Breast epithelium (tissue), 4 donors: ENCODE measurements around the gene IGFL2. TPM values are rescaled to one million over a fixed set of nuclear protein-coding genes. Genes with fewer than 3 reads are reported as not detected.

Experiments
- DNase-seq, 2 donors: peaks; one replicate each; pipeline ENCODE4 v3.0.0-alpha.2; 2019; ENCODE audit warnings: low spot score in 2 of 2
- H3K27ac ChIP-seq, 2 donors: fragments of 200-600 bp; sonication (generic) in 1 of 2; one replicate each; pipeline ENCODE4 v1.5.1; 2016 to 2019; ENCODE audit warnings: mild to moderate bottlenecking in 1 of 2
- H3K27me3 ChIP-seq, 2 donors: fragments of 200-600 bp; sonication (generic) in 1 of 2; one replicate each; pipeline versions ENCODE4 v1.5.1 to v1.6.0; 2017 to 2019; ENCODE audit warnings: control low read depth in 1 of 2, mild to moderate bottlenecking in 1 of 2
- H3K36me3 ChIP-seq: fragments of 200-600 bp; one replicate; pipeline ENCODE4 v1.5.1; 2019
- H3K4me1 ChIP-seq, 2 donors: fragments of 200-600 bp; sonication (generic); one replicate each; pipeline ENCODE4 v1.5.1; 2016 to 2019; ENCODE audit warnings: control low read depth in 1 of 2
- H3K4me3 ChIP-seq, 3 donors: fragments of 200-600 bp; sonication (generic); 1 replicate in 2 of 3; 2 replicates in 1 of 3; pipeline ENCODE4 v1.5.1; 2016 to 2019; ENCODE audit warnings: mild to moderate bottlenecking in 3 of 3, moderate library complexity in 2 of 3
- H3K9me3 ChIP-seq, 2 donors: fragments of 200-600 bp; sonication (generic) in 1 of 2; one replicate each; pipeline ENCODE4 v1.5.1; 2016 to 2019; ENCODE audit warnings: control low read depth in 1 of 2
- CTCF ChIP-seq, 3 donors: fragments of 450-650 bp; IDR thresholded peaks; one replicate each; pipeline ENCODE4 v1.5.1; 2016 to 2017; ENCODE audit warnings: antibody characterized with exemption in 3 of 3, mild to moderate bottlenecking in 3 of 3, moderate library complexity in 3 of 3
- POLR2A ChIP-seq: fragments of 450-650 bp; IDR thresholded peaks from one replicate; pipeline ENCODE4 v1.6.1; 2016; ENCODE audit warnings: antibody characterized with exemption, mild to moderate bottlenecking, moderate library complexity
- POLR2AphosphoS5 ChIP-seq, 3 donors: sonication (generic); formaldehyde crosslinking; IDR thresholded peaks; one replicate each; pipeline ENCODE4 v1.6.1; 2017; ENCODE audit warnings: antibody characterized with exemption in 3 of 3
- intact Hi-C: fragments of 100-400 bp; cut with DNase I; formaldehyde crosslinking; loops from one replicate; pipeline ENCODE4 v1.15.1; 2023; ENCODE audit warnings: low total_unique reads
- total RNA-seq, 3 donors: library from RNA; depleted of rRNA; stranded (reverse); fragments of >200 nt; gene quantifications; one replicate each; pipeline ENCODE4 v1.1.0, GENCODE V29; 2016

IGFL2 gene
- total RNA-seq, 3 donors from 2014 or later = not detected

GRCh38 chr19:46141421-46141820, 6.6 kb upstream of the IGFL2 start:
- intact Hi-C loops = no loop called here
- H3K4me3 ChIP-seq = no peak overlapping the region
- H3K9me3 ChIP-seq = no peaks in the 10 kb centered on the region
- H3K4me1 ChIP-seq = no peaks in the 10 kb centered on the region
- no peak overlapping the region for H3K27ac ChIP-seq
- no peaks in the 10 kb centered on the region for H3K36me3 ChIP-seq
- DNase-seq = no peak
- TF ChIP-seq POLR2AphosphoS5 (IDR thresholded peaks at IDR 0.05) (no peak), POLR2A (no peak), CTCF (IDR thresholded peaks at IDR 0.05) (no peak)
- H3K27me3 ChIP-seq = no peaks in the 10 kb centered on the region

- no peaks in the 10 kb centered on the region for H3K36me3 ChIP-seq
- H3K9me3 ChIP-seq = no peaks in the 10 kb centered on the region
- H3K4me3 ChIP-seq = no peak overlapping the region
- intact Hi-C loops = no loop called here
- no peaks in the 10 kb centered on the region for H3K27me3 ChIP-seq
- DNase-seq = no peak
- H3K4me1 ChIP-seq = no peaks in the 10 kb centered on the region
- no peak overlapping the region for H3K27ac ChIP-seq
- TF ChIP-seq POLR2A (no peak), CTCF (IDR thresholded peaks at IDR 0.05) (no peak)
These were observed 5.7 kb upstream of the IGFL2 start for GRCh38 chr19:46142294-46142693.

GRCh38 chr19:46144756-46145155, 3.3 kb upstream of the IGFL2 start:
- intact Hi-C loops = no loop called here
- no peak overlapping the region for H3K27ac ChIP-seq
- H3K9me3 ChIP-seq = no peaks in the 10 kb centered on the region
- no peak for TF ChIP-seq POLR2AphosphoS5 (IDR thresholded peaks at IDR 0.05)
- no peak for TF ChIP-seq POLR2A
- TF ChIP-seq CTCF (IDR thresholded peaks at IDR 0.05) = no peak
- no peak for DNase-seq
- H3K36me3 ChIP-seq = no peaks in the 10 kb centered on the region
- no peaks in the 10 kb centered on the region for H3K4me1 ChIP-seq
- H3K4me3 ChIP-seq = no peak overlapping the region
- H3K27me3 ChIP-seq = no peaks in the 10 kb centered on the region

GRCh38 chr19:46147166-46147740, 785 bp upstream of the IGFL2 start:
- Histone ChIP-seq H3K4me3 (no peak overlapping the region), H3K36me3 (no peaks in the 10 kb centered on the region), H3K9me3 (no peaks in the 10 kb centered on the region), H3K4me1 (no peaks in the 10 kb centered on the region), H3K27ac (no peak overlapping the region), H3K27me3 (no peaks in the 10 kb centered on the region)
- no peak for DNase-seq
- intact Hi-C loops = no loop called here
- no peak for TF ChIP-seq CTCF (IDR thresholded peaks at IDR 0.05)
- no peak for TF ChIP-seq POLR2A
- TF ChIP-seq POLR2AphosphoS5 (IDR thresholded peaks at IDR 0.05) = no peak

GRCh38 chr19:46150606-46151005, 2.6 kb downstream of the IGFL2 start:
- intact Hi-C loops = loop anchor here (1.0 kb wide), 1 partner anchor 7 kb away; no protein-coding TSS in a partner anchor
- Histone ChIP-seq H3K4me1 (no peaks in the 10 kb centered on the region), H3K4me3 (no peak overlapping the region), H3K27ac (no peak overlapping the region), H3K36me3 (no peaks in the 10 kb centered on the region), H3K9me3 (no peaks in the 10 kb centered on the region), H3K27me3 (no peaks in the 10 kb centered on the region)
- no peak for DNase-seq
- no peak for TF ChIP-seq POLR2A
- TF ChIP-seq POLR2AphosphoS5 (IDR thresholded peaks at IDR 0.05) = no peak
- TF ChIP-seq CTCF (IDR thresholded peaks at IDR 0.05) = no peak
